ENCODE data around the gene PKDCC.
"Not testable (repeated sequence)": the region's sequence is repeated elsewhere in the genome, so short reads cannot be mapped to it uniquely, and the experiment has no call there.

Gene PKDCC

DNA sequence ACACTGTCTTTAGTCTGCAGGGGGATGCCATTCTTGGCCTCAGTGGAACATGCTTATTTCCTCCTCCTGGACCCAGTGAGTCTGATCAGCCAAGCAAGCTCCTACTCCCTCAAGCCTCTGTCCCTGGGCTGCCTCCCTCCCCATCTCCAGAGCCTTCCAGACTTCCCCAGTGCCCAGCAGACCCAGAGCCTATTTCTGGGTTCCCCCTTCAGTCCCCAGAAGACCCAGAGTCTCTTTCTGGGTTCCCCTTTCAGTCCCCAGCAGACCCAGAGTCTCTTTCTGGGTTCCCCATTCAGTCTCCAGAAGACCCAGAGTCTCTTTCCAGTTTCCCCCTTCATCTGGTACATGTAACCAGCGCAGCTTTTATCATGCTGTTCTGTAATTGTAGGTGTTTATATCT lies 17.0 kb upstream of the PKDCC start:
- no peak for DNase-seq (ENCODE audit: low spot score)

DNA sequence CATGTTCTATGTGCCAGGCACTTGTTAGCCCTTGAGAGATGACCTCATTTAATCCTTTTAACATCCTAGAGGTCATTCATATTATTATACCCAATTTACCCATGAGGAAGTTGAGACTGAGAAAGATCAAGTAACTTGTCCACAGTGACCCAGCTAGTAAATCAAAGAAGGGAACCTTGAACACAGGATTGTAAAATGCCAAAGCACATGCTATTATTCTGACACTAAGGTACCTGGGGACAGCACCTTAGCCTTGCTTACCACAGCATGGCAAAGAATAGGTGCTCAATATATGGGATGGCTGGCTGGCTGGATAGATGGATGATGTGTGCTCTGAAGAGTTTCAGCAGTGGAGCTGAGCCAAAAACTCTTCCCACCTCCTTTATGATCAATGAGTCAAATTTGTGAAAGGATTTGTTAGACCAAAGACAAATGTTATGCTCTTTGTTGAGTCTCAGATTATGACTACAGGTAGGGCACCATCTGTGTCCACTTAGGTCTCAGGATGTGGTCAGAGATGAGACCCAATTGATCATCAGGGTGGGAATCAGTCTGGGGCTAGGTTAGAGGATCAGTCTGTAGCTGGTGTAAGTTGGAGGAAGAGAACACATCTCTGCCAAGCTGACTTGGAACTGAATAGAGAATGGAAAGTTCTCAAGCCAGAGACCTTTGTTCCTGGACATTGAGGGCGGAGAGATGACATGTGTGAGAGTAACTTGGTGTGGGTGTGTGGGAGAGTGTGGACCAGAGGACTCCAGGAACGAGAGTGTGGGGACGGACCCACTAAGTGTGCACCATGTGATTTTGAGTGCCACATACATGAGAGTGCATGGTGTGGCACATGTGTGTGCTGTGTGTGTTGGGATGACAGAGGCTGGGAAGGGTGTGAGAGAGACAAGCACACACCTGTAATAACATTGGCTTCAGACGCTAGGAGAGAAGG lies 16.3 kb upstream of the PKDCC start:
- no peak for DNase-seq (ENCODE audit: low spot score)

DNA sequence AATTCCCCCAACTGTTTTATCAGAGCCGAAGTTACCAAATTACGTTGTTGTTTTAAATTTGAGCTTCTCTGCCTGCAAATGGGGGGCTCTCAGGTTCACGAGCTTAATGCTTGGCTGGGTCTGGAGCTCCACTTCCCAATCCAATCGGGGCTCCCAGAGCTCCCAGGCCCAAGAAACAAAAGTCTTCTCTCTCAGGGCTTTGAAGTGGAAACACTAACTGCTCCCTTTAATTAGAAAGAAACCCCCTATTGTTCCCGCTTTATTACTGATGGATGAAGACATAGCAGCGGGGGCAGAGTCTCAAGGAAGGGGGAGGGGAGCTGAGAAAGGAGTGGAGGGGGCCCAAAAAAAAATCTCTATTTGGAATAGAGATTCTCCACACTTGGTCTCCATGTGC lies 15.6 kb upstream of the PKDCC start:
- DNase-seq (ENCODE audit: low spot score) = no peak

DNA sequence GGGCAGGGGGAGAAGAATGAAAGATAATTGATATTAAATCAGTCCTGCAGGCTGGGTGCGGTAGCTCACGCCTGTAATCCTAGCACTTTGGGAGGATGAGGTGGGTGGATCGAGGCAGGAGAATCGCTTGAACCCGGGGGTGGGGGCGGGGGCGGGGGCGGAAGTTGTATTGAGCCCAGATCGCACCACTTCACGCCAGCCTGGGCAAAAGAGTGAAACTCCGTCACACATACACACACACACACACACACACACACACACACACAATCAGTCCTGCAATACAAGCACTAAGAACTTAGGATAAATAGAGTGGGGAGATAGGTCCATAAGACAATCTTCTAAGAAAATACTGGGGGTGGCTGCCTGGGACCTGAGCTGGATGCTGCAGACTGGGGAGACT lies 15.1 kb upstream of the PKDCC start:
- no peak for DNase-seq (ENCODE audit: low spot score)

GRCh38 chr2:42034096-42034495 lies 13.7 kb upstream of the PKDCC start:
- not testable (repeated sequence) for DNase-seq (ENCODE audit: low spot score)

GRCh38 chr2:42035241-42035640 lies 12.6 kb upstream of the PKDCC start:
- DNase-seq (ENCODE audit: low spot score) = no peak

GRCh38 chr2:42036413-42036812 lies 11.4 kb upstream of the PKDCC start:
- no peak for DNase-seq (ENCODE audit: low spot score)

DNA sequence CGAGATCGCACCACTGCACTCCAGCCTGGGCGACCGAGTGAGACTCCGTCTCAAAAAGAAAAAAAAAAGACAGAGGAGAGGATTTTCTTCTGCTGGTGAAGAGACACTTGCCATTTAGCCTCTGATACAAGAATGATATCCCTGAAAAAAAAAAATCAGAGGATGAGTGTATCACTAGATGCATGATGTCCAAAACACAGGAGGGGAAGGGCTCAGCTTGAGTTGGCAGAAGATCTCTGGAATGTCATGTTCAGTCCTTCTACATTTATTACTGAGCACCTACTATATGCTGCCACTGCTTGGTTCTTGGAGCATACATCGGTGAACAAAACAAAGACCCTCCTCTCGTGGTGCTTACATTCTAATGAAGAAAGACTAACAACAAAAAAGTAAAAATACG lies 10.9 kb upstream of the PKDCC start:
- DNase-seq (ENCODE audit: low spot score) = no peak

DNA sequence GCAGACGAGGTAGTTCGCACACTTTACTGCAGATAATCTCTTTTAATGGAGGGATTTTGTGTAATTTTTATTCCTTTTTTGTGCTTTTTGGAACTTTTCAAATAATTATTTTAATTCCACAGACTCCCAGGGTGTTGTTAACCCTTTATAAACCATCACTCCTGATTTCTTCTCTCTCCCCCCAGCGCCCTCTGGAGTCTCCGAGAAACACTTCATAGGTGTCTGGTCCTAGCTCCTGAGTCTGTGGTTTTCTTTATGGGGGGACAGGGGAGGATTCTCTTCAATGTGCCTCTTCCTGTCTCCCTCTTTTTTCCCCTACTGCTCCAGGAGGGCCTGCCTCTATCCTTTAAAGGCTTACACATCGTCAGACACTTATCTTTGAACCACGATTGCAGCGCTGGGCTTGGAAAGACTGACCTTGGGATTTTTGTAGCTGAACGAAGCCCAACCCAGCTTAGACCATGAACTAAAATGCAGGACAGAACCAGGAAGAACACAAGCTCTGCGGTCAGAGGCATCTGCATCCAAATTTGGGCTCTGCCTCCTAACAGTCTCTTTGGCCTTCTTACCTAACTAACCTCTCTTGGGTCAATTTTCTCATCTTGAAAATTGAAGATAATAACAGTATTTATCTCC lies 7.1 kb upstream of the PKDCC start:
- DNase-seq (ENCODE audit: low spot score) = no peak

DNA sequence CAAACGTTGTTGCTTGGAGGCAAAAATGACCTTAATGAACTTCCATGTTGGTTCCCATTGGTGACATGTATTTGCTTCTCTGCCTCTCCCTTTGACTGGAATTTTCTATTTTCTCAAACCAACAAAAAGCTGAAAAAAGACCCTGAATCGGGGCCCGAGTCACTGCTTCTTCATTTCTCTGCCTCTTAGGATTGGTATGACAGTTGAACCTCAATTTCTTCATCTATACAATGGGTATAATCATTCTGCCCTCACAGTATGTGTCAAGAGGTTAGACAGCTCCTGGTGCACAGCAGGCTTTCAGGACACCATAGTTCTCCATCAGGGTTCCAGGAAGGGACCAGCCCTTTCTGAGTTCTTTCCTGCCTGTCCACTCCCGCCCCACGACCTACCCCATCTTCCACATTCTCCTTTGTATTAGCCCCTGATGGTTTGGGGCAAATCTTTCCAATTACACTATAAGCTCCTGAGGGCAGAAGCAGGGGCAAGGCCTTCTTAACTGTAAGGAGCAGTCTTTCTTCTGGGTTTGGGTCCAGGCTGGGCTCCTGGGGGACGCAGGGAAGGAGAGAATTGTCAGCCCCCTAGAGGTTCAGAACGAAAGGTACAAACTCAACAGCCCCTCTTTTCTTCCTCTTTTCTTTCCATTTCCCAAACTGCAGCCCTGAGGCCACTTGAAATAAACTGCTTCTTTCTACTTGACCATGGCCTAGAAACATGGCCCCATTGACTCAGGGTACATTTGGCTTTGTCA lies 6.3 kb upstream of the PKDCC start:
- DNase-seq (ENCODE audit: low spot score) = no peak

DNA sequence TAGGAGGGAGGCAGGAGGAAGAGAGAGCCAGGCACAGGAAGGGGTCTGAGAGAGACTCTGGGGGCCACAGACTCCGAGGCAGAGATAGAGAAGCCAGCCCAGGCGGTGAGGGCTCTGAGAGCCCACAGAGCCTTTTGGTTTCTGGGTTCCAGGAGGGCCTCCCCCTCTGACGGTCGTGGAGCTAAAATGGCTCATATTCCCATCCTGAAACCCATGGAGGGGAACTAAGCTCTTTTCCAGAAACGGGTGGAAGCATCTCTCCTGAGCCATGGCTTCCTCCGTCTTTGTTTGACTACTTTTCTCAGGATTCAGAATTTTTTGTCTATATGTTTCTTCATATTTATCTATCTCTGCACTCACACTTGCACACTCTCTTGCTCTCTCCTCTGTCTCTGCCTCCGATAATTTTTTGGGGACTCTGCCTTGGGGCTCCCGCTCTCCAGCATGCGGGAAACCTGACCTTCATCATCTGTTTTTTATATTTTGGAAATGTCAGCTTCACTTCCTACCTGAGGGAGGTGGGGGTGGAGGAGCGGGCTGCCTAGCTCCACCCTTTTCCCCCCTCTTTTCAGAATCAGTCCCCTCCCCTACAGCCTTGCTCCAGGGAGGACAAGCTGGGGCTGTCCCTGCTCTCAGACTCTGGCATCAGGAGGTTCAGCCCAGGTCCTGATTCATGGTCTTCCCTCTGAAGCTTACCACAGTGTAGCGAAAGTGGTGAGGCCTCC lies 5.0 kb upstream of the PKDCC start:
- no peak for DNase-seq (ENCODE audit: low spot score)

DNA sequence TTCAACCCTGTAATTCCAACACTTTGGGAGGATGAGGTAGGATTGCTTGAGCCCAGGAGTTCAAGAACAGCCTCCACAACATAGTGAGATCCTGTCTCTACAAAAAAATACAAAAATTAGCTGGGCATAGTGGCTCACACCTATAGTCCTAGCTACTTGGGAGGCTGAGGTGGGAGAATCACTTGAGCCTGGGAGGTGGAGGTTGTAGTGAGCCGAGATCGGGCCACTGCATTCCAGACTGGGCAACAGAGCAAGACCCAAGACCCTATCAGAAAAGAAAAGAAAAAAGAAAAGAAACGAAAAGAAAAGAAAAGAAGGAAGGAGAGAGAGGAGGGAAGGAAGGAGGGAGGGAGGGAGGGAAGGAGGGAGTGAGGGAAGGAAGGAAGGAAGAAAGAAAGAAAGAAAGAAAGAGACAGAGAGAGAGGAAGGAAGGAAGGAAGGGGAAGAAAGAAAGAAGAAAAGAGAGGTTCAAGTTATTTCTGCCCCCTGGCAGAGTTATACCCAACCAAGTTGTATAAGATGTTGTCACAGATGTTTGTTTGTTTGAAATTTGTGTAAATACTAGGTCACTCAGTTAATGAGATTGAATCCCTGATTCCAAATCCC lies 3.9 kb upstream of the PKDCC start:
- DNase-seq (ENCODE audit: low spot score) = no peak

DNA sequence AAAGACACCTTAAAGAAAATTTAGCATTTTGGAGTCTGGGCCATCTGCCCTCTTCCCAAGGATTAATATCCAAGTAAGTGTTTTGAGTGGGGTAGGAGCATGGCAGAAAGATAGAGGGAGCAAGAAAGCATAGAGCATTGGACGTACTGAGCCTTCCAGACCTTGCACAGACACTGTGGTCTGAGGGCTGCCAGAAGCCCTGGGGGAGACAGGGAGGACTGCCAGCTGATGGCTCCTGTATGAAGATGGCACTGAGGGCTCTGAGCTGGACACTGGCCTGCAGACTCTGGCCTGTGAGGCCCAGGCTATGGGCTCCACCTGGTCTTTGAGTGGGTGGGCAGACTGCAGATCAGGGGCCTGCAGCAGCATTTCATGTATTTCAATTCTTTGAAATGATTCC lies 2.9 kb upstream of the PKDCC start:
- no peak for DNase-seq (ENCODE audit: low spot score)

DNA sequence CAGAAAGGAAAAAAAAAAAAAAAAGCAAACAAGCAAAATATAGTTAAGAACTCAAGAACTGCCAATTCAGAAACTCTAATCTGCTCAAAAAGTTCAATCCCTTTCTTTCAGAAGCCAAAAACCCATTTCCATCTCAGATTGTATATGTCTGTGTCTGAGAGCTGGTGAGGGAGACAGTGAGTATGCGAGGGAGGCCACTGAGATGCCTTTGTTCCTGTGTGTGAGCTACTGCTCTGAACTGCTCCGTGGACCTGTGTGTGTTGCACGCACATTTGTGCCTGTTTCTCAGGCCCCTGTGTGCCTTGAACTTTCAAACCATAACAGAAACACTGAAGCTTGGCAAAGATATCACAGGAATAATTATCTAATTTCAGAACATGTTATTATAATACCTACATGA lies 2.5 kb upstream of the PKDCC start:
- DNase-seq (ENCODE audit: low spot score) = no peak

DNA sequence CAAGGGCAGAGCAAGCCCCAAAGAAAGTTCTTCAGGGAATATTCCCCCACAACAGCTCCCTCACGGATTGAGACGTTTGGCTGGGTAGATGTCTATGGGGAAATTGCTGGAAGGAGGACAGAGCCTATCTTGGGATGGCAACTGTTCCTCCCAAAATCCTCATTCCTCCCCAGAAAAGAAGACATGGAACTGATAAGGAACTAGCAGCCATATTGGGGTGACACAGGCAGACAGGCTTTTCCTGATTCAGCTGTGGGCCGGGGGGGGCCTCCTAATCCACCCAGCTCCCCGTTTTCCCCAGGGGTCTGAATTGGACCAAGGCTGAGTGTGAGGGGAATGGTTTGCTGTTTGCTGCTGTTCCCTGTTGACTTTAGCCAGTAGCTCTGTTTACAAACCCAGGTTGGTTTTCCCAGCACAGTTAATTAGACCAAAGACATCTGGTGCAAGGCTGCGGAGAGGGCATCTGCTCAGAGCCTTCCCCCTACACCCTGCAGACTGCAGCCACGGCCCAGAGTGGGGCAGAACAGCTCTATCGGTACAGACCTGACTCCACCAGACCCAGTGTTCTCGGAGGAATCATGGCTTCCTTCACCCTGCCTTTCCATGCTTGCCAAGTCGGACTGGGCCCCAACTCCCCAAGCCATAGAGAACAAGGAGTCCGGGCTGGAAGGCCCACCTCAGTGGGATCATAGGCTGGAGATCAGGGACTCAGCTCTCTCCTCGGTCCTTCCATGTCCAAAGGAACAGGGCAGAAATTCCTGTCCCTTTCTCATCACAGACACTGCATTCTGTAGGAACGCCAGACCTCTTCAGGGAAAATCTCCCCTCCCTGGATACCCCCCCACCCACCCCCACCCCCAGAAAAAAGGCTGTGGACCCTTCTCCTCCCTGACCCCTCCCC lies 1.7 kb upstream of the PKDCC start:
- DNase-seq (ENCODE audit: low spot score) = no peak

DNA sequence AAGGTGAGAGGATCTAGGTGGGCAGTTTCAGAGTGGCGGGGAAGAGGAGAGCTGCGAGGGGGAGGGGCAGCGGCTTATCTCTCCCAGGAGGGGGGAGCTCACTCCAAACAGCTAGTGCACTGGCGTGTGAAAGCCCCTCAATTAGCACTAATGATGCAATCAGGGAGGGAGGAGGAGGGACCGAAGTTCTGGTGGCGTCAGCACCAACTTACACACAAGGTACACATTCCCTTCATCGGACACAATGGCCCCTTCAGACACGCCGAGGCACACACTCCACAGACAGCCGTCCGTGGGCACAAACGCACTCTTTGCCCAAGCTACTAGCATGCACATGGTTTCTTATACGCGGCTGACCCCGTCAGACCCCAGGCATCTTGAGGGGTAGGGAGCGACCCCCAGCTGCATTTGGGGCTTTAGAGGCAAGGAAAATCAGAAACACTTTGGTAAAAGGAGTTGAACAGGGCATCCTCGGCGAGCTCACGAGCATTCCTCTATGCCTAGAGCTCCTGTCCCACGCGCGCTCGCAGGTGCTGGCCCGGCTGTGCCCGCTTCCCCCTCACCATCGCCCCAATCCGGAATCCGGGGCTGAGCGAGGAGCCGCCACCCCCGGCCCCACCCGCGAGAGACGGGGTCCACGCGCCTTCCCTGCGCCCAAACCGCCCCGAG lies 868 bp upstream of the PKDCC start:
- no peak for DNase-seq (ENCODE audit: low spot score)

- DNase-seq (ENCODE audit: low spot score) = no peak
Observed at GRCh38 chr2:42048299-42049220, 739 bp downstream of the PKDCC start.

DNA sequence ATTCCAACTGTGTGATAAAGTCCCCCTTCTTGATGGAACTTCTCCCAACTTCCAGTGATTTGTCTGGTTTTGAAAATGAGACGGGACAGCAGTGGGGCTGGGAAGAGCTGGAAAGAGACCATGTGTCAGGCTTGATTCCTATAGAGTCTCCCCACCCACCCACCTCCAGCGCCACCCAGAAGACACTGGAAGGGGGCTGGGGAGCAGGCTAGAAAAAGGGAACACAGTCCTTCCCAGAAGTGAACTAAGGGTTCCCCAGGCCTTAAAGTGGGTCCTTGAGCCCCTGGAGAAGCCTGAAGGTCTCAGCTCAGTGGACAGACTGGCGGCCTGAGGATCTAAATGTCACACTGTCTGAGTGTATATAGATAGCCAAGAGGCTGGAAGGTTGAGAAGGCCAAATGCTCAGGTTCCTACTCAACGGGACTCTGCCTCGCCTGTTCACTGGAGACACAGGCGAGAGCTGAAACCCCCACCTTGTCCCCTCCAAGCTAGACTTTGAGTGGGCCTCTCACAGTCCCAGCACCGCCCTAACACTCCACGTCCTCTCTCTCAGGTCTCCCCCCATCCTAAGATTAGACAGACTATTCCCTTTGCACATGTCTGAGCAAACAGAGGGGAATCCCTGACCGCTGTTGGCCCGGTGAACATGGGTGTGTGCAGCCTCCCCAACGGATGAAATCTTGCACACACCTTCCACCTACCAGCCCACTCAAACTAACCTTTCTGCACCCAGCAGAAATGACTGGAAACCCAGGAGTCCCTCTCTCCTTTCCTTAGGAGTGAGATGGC lies 1.6 kb downstream of the PKDCC start:
- no peak for DNase-seq (ENCODE audit: low spot score)

Data from CD4-positive, alpha-beta T cell treated with Interleukin-2 at 100 ng/mL for 4 hours (primary cell).